Measurements from ENCODE around the gene GNPTG. TPM values are rescaled to one million over a fixed set of nuclear protein-coding genes. Genes with fewer than 3 reads are reported as not detected.

Gene GNPTG
- total RNA-seq, 4 donors from 2014 or later = 38.8 to 78.4 (median 66.5) TPM

DNA sequence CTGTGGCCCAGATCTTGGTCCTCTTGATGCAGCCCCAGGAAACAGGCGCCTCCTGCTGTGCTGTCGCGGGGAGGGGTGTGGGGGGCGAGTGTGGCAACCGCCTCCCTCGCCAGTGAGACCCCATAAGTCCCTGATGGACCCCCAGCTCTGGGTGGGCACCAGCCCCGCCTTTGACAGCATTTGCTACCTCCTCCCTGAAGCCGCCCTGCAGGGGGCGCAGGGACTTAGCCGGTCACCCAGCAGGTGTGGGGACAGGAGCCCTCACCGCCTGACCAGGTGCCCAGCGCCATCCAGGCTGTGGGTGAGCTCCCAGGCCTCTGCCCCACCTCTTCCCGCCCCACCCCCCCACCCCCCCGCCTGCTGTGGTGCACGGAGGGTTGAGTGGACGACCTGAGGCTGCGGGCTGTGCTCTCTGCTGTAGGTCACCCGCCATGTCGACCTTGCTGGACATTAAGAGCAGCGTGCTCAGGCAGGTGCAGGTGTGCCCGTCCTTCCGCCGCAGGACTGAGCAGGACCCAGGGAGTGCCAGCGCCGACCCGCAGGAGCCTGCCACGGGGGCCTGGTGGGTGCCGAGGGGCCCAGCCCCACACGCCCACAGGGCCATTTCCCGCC lies 13.5 kb upstream of the GNPTG start:
- TF ChIP-seq, protein P1, sequence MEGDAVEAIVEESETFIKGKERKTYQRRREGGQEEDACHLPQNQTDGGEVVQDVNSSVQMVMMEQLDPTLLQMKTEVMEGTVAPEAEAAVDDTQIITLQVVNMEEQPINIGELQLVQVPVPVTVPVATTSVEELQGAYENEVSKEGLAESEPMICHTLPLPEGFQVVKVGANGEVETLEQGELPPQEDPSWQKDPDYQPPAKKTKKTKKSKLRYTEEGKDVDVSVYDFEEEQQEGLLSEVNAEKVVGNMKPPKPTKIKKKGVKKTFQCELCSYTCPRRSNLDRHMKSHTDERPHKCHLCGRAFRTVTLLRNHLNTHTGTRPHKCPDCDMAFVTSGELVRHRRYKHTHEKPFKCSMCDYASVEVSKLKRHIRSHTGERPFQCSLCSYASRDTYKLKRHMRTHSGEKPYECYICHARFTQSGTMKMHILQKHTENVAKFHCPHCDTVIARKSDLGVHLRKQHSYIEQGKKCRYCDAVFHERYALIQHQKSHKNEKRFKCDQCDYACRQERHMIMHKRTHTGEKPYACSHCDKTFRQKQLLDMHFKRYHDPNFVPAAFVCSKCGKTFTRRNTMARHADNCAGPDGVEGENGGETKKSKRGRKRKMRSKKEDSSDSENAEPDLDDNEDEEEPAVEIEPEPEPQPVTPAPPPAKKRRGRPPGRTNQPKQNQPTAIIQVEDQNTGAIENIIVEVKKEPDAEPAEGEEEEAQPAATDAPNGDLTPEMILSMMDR (IDR thresholded peaks at IDR 0.05; ENCODE audit: low read depth) = no peak

GRCh38 chr16:1338855-1339675 lies 12.7 kb upstream of the GNPTG start:
- TF ChIP-seq, protein P1 (IDR thresholded peaks at IDR 0.05; ENCODE audit: low read depth) = no peak

GRCh38 chr16:1340730-1341494 lies 10.8 kb upstream of the GNPTG start:
- TF ChIP-seq, protein P1 (IDR thresholded peaks at IDR 0.05; ENCODE audit: low read depth) = no peak

GRCh38 chr16:1341495-1342420 lies 10.0 kb upstream of the GNPTG start:
- TF ChIP-seq, protein P1 (IDR thresholded peaks at IDR 0.05; ENCODE audit: low read depth) = no peak

DNA sequence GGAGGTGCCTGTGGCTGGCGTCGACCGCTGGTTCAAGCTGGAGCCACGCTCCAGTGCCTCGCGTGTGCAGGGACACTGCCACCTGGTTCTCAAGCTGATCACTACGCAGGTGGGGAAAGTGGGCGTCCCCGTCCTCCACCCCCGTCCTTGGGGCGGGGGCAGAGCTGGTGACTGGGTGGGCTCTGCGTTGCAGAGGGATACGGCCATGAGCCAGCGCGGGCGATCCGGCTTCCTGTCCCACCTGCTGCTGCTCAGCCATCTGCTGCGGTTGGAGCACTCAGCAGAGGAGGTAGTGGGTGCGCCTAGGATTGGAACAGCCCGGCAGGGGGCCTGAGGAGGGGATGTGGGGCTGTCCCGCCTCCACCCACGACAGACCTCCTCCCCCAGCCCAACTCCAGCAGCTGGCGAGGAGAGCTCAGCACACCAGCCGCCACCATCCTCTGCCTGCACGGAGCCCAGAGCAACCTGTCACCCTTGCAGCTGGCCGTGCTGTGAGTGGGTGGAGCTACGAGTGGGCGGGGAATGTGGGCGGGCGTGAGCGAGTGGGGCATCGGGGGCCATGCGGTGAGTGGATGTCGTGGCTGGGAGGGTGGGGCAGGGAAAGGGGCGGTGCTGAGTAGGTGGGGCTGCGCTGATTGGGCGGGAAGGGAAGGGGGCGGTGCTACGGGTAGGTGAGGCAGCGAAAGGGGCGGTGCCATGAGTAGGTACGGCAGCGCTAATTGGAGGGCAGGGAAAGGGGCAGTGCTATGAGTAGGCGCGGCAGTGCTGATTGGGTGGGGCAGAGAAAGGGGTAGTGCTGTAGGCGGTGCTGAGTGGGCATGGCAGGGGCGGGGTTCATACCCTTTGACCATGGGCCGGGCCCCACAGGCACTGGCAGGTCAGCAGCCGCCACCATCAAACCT lies 9.0 kb upstream of the GNPTG start:
- TF ChIP-seq, protein P1 (IDR thresholded peaks at IDR 0.05; ENCODE audit: low read depth) = no peak
